PFSK-1 (cell line): ENCODE data around the gene NCOA6.

Experiments used
- SIN3A ChIP-seq: IDR thresholded peaks from 2 replicates; pipeline ENCODE4 v1.6.1; 2012; ENCODE audit warnings: mild to moderate bottlenecking, low read length, moderate library complexity, borderline replicate concordance; ENCODE audit not compliant: insufficient read depth
- TAF1 ChIP-seq: IDR thresholded peaks from 2 replicates; pipeline ENCODE4 v1.6.1; 2012; ENCODE audit warnings: low read length, control low read depth, borderline replicate concordance; ENCODE audit not compliant: insufficient read depth

GRCh38 chr20:34820805-34821578 lies 4.5 kb downstream of the NCOA6 start:
- TF ChIP-seq TAF1 = no peak
- TF ChIP-seq SIN3A = no peak
